DOHH2 (cell line): ENCODE measurements around the gene ANO9.

Experiments
- H3F3A ChIP-seq: fragments of 200-600 bp; sonication (generic), shearing (Covaris generic); 2 replicates; pipeline ENCODE4 v1.6.0; 2016; ENCODE audit warnings: antibody characterized with exemption, mild to moderate bottlenecking; ENCODE audit not compliant: control insufficient read depth, insufficient read depth
- H3K27ac ChIP-seq: fragments of 200-600 bp; sonication (generic); 2 replicates; pipeline ENCODE4 v1.5.1; 2014; ENCODE audit warnings: low read depth, mild to moderate bottlenecking, low read length, moderate library complexity
- H3K27me3 ChIP-seq: fragments of 200-600 bp; sonication (generic); 2 replicates; pipeline ENCODE4 v1.6.1; 2014; ENCODE audit warnings: mild to moderate bottlenecking, low read length, mixed read lengths; ENCODE audit not compliant: control insufficient read depth
- H3K36me3 ChIP-seq: fragments of 200-600 bp; sonication (generic); 2 replicates; pipeline ENCODE4 v1.6.1; 2014; ENCODE audit warnings: mild to moderate bottlenecking, low read length, moderate library complexity, mixed read lengths; ENCODE audit not compliant: control insufficient read depth
- H3K4me1 ChIP-seq: fragments of 200-600 bp; sonication (generic); 2 replicates; pipeline ENCODE4 v1.6.1; 2014; ENCODE audit warnings: mild to moderate bottlenecking, low read length, mixed read lengths; ENCODE audit not compliant: control insufficient read depth
- H3K4me2 ChIP-seq: fragments of 200-600 bp; sonication (generic); 2 replicates; pipeline ENCODE4 v1.6.0; 2014; ENCODE audit warnings: mild to moderate bottlenecking, low read length, moderate library complexity
- H3K4me3 ChIP-seq: fragments of 200-600 bp; sonication (generic); 2 replicates; pipeline ENCODE4 v1.5.1; 2014; ENCODE audit warnings: mild to moderate bottlenecking, low read length, mixed read lengths
- H3K79me2 ChIP-seq: fragments of 200-600 bp; sonication (generic); 2 replicates; pipeline ENCODE4 v1.6.1; 2014; ENCODE audit warnings: mild to moderate bottlenecking, low read length, mixed read lengths; ENCODE audit not compliant: control insufficient read depth
- H3K9me2 ChIP-seq: fragments of 200-600 bp; sonication (generic); replicated peaks from 2 replicates; pipeline ENCODE4 v1.6.1; 2014; ENCODE audit warnings: mild to moderate bottlenecking, low read length, mixed read lengths; ENCODE audit not compliant: control insufficient read depth
- H3K9me3 ChIP-seq: fragments of 200-600 bp; sonication (generic); 2 replicates; pipeline ENCODE4 v1.6.1; 2014; ENCODE audit warnings: antibody characterized with exemption, low read length, mixed read lengths; ENCODE audit not compliant: control insufficient read depth, insufficient read depth
- H4K20me1 ChIP-seq: fragments of 200-600 bp; sonication (generic); 2 replicates; pipeline ENCODE4 v1.6.0; 2014; ENCODE audit warnings: low read depth, mild to moderate bottlenecking, antibody characterized with exemption, low read length, moderate library complexity; ENCODE audit not compliant: control insufficient read depth, insufficient read depth
- EZH2phosphoT487 ChIP-seq: fragments of 200-600 bp; sonication (generic); IDR thresholded peaks from 2 replicates; pipeline ENCODE4 v1.6.1; 2017; ENCODE audit warnings: borderline replicate concordance, mild to moderate bottlenecking, antibody characterized with exemption, low read length, moderate library complexity, mixed read lengths
- TF ChIP-seq, protein P1 (sequence below): fragments of 200-600 bp; sonication (generic); IDR thresholded peaks from one replicate; pipeline ENCODE4 v1.5.1; 2014; ENCODE audit warnings: antibody characterized with exemption, mild to moderate bottlenecking, low read depth, low read length; ENCODE audit not compliant: poor library complexity, severe bottlenecking

ANO9 gene

DNA sequence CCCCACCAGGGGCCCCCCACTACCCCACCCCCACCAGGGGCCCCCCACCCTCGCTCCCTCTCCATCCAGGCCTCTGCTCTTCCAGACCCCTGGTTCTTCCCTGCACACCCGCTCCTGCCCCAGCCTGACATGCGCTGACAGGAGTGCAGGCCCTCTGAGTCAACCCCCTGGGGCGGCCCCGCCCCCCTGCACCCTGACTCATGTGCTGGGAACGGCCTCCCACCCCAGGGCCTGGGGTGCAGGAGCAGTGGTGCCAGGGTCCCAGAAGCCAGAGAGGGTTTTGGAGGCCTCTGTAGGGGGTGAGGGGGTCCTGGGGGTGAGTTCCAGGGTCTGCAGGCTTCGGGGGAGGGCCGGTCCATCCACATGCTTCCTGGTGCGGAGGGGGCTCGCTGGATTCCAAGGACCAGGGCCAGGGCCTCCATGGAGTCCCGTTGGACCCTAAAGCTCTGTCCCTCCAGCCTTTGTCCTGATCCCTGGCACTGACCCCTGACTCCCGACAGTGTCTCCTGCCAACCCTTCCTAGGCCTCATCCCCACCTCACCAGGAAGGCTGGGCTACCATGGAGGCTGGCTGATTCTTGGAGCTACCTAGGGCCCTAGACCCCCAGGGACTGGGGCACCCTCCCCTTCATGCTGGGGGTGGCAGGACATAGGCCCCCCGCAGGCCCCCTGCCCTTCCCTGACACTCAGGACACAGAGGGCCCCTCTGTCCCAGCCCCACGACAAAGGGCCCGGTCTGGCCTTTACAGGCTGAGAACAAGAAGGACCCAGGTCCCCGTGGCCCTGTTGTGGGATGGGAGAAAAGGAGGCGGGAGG lies 48.4 kb downstream of the ANO9 start:
- H3K4me2 ChIP-seq: no peak overlapping the region
- no peaks in the 10 kb centered on the region for H4K20me1 ChIP-seq
- H3K9me2 ChIP-seq: no peaks in the 10 kb centered on the region
- no peaks in the 10 kb centered on the region for H3K79me2 ChIP-seq
- H3F3A ChIP-seq: no peaks in the 10 kb centered on the region
- peaks cover 6% of the 10 kb centered on the region for H3K4me1 ChIP-seq
- H3K27me3 ChIP-seq: peaks cover 2% of the 10 kb centered on the region; the same call in 1 of the 2 replicates
- no peaks in the 10 kb centered on the region for H3K36me3 ChIP-seq
- H3K4me3 ChIP-seq: no peak overlapping the region
- H3K27ac ChIP-seq: no peak overlapping the region
- no peaks in the 10 kb centered on the region for H3K9me3 ChIP-seq
- TF ChIP-seq, protein P1, sequence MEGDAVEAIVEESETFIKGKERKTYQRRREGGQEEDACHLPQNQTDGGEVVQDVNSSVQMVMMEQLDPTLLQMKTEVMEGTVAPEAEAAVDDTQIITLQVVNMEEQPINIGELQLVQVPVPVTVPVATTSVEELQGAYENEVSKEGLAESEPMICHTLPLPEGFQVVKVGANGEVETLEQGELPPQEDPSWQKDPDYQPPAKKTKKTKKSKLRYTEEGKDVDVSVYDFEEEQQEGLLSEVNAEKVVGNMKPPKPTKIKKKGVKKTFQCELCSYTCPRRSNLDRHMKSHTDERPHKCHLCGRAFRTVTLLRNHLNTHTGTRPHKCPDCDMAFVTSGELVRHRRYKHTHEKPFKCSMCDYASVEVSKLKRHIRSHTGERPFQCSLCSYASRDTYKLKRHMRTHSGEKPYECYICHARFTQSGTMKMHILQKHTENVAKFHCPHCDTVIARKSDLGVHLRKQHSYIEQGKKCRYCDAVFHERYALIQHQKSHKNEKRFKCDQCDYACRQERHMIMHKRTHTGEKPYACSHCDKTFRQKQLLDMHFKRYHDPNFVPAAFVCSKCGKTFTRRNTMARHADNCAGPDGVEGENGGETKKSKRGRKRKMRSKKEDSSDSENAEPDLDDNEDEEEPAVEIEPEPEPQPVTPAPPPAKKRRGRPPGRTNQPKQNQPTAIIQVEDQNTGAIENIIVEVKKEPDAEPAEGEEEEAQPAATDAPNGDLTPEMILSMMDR: no peak
- TF ChIP-seq EZH2phosphoT487: no peak

DNA sequence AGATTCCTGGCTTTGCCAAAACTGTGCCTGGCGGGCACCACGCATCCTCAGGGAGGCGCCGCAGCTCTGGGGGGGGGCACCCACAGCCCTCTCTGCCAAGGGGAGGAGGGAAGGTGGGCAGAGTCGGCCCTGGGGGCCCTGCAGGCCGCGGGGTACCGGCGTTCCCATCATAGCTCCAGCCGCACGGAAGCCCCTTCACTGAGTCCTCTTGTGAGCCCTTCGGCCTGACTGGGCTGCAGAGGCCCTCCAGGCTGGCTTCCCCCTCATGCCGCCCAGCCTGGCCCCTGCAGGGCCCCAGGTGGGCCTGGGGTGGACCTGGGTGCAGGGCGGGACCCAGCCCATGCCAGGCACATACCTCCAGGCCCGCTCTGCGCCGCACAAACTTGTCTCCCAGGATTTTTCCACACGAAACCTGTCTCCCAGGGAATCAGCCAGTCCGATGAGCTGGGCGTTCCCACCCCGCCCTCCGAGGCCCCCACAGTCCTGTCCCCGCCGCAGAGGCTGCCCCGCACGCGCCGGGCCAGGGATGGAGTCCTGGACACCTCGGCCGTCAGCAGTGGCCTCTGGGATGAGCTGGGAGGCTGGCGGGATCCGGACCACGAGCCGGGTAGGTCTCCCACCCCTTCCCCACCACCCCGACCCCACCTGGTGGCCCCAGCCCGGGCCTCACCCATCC lies 49.6 kb downstream of the ANO9 start:
- no peaks in the 10 kb centered on the region; the same call in 1 of the 2 replicates for H3K9me3 ChIP-seq
- H4K20me1 ChIP-seq: no peaks in the 10 kb centered on the region
- H3K36me3 ChIP-seq: no peaks in the 10 kb centered on the region
- H3K27me3 ChIP-seq: peaks cover 2% of the 10 kb centered on the region; the same call in 1 of the 2 replicates
- H3K4me1 ChIP-seq: peaks cover 6% of the 10 kb centered on the region
- no peak overlapping the region for H3K27ac ChIP-seq
- no peaks in the 10 kb centered on the region for H3K79me2 ChIP-seq
- no peaks in the 10 kb centered on the region for H3K9me2 ChIP-seq
- H3K4me2 ChIP-seq: no peak overlapping the region
- H3K4me3 ChIP-seq: no peak overlapping the region
- TF ChIP-seq, protein P1: no peak
- TF ChIP-seq EZH2phosphoT487: no peak
- no peaks in the 10 kb centered on the region for H3F3A ChIP-seq

DNA sequence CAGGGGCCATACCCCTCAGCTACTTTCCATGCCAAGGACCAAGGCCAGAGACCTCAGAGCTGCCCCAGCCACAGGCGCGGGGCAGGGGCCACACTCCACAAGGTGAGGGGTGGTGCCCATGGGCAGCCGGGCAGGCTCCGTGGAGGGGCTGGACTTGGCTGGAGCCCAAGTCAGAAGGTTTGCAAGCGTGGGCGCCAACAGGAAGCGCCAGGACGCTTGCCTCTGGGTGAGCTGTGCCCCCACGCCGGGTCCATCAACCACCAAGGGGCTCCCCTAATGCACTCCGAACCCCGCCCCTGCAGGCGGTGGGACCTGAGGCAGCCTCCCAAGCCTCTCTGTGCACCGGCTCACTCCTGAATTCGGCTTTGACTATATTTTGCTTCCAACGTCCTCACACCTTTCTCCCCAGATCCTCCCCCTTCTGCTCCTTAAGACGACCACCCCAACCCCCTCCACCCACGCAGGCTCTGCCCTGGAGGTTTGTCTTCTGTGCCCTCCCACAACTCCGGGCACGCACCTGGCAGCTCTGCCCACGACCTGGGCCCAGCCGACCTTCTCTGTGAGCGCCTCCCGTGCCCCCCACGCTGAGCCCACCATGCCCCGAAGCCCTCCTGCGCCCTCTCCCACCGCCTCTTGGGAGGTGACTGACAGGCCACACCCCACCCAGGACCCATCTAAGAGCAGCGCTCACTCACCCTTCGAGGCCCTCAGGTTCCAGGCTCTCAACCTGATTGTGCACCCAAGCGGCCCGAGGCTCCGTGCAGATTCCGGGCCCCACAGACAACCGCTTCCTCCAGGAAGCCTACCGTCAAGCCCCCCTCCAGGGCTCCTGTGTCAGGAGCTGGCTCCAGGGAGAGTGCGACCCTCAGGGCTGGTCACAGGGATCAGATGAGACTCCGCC lies 50.4 kb downstream of the ANO9 start:
- Histone ChIP-seq H3K9me3 (peaks cover 5% of the 10 kb centered on the region), H3K4me3 (no peak overlapping the region), H3K4me1 (no peaks in the 10 kb centered on the region; the same call in 1 of the 2 replicates), H3K36me3 (no peaks in the 10 kb centered on the region), H4K20me1 (no peaks in the 10 kb centered on the region), H3K27me3 (no peaks in the 10 kb centered on the region), H3F3A (no peaks in the 10 kb centered on the region), H3K4me2 (no peak overlapping the region), H3K9me2 (no peaks in the 10 kb centered on the region), H3K27ac (no peak overlapping the region), H3K79me2 (no peaks in the 10 kb centered on the region)
- TF ChIP-seq EZH2phosphoT487: no peak
- TF ChIP-seq, protein P1: no peak
